Measurements from ENCODE around the gene SHQ1.

SHQ1 gene

DNA sequence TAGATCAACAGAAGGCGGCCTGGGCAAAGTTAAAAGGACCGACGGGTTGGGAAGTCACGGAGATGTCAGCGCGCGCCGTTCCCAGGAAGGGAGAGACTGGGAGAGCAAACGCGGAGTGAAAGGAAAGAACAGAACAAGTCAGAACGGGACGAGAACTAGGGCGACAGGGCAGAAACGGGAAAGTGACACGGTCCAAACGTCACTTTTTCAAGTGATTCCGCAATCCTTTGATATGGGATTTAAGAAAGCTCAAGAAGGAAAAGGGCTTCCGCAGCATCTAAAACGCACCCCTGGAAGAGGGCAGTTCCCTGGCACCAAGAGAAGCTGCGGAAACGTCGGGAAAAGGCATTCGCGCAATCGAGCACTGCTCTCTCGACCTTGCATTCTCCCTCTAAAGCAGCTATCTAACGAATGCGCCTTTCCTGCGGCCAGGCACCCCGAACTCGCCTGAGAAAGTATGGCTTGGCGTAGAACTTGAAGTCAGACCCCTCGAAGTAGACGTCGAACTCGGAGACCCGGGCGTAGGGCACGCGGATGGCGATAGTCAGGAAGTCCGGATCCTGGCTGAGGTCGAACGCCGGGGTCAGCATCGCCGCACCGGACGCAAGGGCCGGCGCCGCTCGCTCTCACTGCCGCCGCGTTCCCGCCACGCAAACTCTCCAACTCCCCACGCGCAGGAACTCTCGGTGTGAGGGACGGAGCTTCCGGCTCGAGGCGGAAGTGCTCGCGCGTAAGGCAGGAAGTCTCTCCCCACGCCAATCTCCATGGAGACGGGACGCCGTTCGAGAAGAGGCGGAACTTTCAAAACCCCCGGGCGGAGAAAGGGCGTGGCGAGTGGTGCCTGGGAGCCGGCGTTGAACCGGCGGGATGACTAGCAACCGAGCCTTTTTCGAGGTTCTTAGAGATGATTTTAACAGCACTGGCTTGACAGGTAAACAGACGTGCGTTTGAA lies at the start of gene SHQ1:
Gene SHQ1 (minus strand): TSS at position 695 of the 952 bp plus-strand sequence. CDS start 105 bp downstream, at position 590.
- DNase-seq = peak; percentile 54

DNA sequence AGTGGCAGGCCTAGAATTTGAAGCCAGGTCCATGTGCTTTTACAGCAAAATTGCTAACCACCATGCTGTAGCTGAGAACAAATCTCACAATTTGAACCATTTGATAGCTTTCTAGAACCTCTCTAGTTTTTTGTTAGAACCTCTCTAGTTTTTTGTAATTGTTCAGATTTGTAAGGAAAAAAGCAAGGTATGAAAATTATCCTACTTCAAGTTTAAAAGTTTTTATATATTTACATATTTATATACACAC lies 49.4 kb upstream of the SHQ1 start:
- DNase-seq = no peak

DNA sequence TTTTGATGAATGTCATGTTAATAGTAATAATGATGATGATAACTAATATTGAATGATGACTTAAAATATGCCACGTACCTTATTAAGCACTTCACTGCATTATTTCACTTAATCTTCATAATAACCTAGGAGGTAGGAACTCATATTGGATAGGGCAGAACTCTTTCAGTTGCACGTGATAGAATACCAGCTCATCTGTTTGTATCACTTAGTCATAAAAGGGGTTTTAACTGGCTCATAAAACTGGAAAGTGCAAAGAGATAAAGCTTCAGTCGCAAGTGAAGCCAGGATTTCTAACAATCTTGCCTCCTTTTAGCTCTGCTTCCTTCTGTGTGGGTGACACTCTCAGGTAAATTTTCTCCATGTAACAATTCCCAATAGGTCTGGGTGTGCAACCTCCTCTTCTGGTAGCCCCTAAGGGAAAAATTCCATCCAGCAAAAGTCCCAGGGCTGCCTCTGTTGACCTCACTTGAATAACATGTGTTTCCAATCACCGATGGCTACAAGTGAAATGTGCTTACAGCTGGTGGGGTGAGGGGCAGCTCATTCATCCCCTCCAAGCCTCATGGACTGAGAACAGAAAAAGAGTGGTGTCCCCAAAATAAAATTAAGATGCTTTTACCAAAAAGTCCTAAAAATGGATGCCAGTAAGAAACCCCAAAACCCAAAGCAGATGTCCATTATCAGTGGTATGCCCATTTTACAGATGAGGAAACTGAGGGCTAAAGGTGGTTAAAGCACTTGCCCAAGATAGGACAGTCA lies 48.9 kb upstream of the SHQ1 start:
- DNase-seq = no peak

DNA sequence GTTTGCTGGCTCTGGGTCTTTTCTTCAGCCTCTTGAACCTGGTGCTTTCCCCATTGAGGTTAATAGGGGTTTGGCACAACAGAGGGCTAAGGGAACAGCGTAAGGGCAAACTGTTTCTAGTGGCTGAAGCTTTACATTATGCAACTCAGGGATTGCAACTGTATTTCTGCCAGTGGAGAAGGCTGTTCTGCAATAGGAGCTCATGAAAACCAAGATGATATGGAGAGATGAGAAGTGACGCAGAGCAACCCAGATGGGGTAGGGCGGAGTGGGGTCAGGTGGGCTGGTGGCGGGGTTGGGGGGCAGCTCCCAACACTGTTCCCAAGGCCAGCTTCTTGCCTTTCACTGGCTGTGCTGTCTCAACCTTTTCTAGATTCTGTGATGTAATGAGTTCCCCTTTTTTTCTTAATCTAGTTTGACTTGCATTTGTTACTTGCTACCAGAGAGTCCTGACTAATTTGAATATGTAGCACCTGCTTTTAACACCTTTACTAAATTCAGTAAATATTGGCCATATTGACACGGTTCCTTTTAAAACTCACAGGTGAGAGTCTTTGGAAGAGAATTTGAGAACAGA lies 46.8 kb upstream of the SHQ1 start:
- no peak for DNase-seq

DNA sequence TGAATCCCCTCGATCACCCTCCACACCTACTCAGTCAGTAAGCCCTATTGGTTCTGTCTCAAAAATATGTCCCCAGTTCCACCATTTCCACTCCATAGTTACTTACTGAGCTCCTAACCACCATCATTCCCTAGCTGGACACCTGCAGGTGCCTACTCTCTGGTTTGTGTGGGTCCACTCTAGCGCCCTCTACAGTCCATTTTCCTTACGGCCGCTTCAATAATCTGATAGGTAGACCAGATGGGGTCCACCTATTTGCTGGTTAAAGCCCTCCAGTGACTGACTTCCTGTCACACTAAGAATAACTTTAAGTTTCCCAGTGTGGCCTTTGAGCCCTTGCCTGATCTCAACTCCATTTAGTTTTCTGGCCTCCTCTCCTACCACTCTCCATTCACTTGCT lies 44.6 kb upstream of the SHQ1 start:
- no peak for DNase-seq

DNA sequence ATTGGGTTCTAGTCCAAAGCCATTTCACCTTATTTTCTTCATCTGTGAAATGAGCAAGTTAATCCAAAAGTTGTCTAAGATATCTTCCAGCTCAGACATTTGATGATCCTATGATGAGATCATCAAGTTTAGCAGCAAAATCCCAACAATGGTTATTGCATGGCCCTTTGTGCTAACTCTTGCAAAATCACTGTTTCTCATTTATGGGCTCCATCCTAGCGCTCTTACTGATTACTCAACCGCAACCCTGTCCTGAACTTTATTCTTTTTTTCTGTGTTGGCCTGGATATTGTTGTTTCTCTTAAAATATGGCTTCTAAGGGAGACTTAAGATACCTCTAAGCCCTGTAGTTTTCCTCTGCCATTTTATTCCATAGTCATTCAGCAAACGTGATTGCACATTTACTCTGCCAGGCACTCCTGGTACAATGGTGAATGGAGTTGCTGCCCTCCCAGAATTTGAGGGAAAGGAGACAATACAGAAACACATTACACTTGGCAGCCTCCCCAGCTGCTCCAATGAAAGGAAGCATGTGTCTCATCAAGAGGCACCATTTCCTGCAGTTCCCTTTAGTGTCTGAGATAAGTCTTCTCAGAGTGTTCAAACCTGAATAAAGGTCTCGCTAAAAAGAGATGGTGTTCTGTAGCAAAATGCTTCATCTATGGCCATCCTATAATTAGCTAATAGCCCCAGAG lies 44.0 kb upstream of the SHQ1 start:
- DNase-seq = no peak

DNA sequence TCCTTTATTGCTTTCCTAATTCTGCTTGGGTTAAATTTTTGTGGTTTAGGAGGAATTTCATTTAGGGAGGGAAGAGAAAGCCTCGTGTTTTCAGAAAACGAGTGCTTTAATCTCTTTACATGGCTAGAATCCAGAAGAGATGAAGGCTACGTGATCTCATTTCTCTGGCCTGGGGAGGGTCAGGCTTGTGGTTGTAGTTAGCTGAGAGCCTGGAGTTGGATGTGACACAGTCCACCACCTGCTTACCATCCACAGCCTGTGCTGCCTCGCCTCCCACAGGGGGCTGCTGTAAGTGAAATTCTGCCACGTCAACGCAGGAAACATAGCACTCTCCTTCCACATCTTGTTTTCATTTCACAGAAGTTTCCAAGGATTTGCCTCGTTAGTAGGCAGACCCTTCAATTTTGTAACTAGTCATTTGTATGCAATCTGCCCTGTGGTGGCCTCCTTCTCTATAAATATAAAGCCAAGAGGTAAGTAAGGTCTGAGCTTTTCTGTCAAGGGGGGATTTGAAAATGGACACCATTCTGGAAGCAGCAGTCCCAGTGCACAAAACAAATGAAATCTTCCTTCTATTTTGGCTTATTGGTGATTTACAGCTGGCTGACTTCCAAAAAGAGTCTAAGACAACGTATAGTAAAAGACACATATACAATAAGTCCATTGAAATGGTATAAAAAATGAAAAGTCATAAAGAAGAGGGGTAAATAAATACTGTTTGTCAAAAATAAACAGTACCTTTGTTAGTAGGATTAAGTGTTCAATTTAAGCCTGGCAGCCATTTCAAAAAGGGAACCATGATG lies 43.0 kb upstream of the SHQ1 start:
- DNase-seq = no peak

DNA sequence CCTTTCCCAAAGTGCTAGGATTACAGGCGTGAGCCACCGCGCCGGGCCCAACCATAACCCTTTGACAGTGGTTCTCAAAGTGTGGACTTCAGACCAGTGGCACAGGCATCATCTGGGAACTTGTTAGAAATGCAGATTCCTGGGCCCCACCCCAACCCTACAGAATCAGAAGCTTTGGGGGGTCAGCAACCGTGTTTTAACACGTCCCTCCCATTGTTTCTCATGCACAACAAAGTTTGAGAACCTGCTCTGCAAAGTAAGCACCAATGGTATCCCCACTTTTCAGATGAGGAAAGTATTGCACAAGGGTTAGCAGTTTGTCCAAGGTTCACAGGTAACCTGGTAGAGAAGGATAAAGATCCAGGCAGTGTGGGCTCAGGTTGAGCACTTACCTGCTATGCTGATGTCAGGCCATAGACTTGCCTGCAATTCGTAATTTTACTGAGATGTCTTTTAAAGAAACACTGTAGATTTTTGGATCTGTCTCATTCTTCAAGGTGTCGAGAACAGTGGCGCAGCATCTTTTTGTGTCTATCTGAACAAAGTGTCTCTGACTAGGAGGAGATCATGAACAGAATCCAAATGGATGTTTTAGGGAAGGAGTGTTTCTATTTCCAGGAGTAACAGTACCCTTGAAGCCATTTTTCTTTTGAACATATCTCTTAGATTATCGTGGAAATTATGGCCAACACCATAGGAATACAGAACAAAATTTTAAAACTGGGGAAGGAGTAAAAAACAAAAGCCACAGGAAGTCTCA lies 42.1 kb upstream of the SHQ1 start:
- no peak for DNase-seq

DNA sequence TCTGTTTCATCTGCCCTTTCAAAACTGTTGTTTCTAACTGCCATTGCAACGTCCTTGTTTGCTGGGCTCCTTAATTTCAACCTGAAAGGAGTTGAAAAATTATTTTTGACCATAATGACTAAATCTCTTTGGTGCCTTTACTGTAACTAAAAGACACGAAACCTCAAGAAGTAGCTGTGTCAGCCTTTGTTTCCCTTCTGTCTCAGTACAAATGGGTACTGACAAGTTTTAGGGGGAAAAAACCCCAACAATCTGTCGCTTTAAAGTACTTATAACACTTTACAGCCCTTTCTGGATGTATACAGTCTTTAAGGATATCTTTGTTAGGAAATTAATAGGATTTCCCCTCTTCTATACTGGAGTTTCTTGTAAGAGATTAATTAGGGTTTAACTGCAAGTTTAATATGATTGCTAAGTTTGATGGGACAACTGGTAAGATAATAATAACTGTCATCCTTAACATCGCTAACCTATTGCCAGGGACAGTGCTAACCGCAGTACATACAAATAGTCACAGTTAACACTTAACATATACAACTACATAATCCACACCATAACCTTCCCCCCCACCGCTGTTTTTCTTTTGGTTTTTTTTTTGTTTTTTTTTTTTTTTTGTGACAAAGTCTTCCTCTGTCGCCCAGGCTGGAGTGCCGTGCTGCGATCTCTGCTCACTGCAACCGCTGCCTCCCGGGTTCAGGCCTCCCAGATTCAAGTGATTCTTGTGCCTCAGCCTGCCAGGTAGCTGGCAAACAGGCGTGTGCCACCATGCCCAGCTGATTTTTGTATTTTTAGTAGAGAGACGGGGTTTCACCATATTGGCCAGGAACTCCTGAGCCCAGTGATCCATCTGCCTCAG lies 41.3 kb upstream of the SHQ1 start:
- no peak for DNase-seq

DNA sequence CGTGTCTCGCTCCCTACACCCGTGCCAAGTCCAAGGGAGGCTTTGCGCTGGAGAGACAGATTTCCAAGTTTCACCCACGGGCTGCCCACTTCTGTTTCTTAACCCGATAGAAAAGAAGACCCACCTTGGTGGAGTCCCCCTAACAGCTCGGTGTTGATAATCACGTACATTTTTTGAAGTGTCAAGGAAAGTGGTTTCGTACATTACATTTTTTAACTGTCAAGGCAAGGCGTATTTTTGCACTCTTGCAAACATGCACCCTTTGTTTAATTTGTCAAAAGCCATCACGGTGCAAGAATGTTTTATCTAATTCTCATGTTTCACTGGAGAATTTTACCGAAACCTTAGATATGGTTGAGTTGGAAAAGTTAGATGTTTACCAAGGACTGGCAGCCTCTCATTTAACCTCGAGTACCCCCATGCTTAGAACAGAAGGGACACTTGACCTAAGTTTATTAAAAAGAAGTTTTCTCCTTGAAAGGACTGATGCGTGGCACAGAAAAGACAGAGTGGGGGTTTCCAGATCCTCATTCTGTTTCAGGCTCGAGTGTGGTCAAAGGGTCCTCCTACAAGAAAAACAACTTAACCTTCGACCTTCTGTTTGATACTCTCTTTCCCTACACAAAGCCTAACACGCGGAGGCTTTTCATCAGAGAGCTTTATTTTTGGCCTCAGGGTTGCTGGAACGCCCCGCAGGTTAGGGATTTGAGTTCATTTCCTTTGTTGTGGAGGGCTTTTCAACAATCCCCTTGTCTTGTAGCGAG lies 40.5 kb upstream of the SHQ1 start:
- no peak for DNase-seq

DNA sequence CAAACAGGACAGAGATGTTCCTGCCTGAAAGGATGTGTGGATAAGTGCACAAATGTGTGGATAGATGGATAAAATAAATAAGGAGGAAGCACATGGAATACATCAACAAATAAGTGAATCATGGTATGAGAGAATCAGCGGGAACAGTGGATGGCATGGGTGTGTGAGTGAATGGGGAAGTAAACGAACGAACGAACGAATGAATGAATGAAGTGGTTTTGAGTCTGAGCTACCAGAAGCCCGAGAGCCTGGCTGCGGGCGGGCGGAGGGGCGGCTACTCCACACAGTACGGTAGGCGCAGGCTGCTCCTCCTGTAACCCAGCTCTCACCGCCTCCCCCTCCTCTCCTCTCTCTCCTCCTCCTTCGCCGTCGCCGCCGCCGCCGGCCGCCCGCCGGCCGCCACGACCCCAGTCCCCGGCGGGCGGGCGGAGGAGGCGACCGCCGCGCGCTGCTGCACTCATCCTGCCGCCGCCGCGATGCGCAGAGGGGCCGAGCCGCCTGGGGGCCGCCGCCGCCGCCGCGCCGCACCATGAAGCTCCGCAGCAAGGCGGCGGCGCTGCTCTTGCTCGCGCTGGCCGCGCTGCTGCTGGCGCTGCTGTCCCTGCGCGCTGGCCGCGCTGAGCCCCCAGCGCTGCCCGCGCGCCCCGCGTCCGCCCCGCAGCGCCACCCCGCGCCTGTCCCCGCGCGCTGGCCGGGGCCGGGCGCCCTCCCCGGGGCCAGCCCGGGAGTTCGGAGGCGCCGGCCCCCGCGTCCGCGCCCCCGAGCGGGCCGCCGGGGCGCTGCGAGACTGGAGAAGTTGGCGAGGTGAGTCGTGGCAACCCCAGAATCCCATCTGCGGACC lies 39.7 kb upstream of the SHQ1 start, which contains the start of gene GXYLT2:
Gene GXYLT2 (plus strand): TSS at position 342 of the 841 bp plus-strand sequence. CDS start 188 bp downstream, at position 530.
- DNase-seq = peak; percentile 38

DNA sequence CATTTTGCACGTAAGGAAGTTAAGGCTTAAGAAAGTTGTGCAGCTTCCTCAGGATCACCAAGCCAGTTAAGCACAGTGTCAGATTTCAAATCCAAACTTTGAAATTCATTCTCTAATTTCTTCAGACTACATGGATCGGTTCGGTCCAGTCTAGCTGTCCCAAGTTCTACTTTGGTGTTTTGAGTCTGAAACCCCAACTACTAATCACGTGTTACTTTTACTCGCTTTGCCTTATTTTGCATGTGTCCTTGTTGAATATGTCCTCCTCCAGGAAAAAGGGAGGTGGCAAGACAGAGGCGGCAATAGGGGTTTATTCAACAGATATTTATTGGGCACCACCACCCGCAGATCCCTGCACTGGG lies 39.1 kb upstream of the SHQ1 start:
- DNase-seq = no peak

DNA sequence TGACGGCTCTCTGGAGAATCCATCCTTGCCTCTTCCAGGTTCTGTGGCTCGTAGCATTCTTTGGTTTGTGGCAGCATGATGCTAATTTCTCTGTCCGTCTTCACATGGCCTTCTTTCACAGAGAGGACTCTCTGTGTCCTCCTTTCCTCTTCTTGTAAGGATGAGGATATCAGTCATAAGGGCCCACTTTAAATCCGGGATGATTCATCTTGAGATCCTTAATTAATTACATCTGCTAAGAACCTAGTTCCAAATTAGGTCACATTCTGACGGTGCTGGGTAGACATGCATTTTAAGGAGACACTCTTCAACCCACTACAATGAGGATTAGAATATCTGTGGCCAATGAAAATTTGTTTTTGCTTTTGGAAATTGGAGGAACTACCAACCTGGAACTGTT lies 23.9 kb upstream of the SHQ1 start:
- DNase-seq = no peak

DNA sequence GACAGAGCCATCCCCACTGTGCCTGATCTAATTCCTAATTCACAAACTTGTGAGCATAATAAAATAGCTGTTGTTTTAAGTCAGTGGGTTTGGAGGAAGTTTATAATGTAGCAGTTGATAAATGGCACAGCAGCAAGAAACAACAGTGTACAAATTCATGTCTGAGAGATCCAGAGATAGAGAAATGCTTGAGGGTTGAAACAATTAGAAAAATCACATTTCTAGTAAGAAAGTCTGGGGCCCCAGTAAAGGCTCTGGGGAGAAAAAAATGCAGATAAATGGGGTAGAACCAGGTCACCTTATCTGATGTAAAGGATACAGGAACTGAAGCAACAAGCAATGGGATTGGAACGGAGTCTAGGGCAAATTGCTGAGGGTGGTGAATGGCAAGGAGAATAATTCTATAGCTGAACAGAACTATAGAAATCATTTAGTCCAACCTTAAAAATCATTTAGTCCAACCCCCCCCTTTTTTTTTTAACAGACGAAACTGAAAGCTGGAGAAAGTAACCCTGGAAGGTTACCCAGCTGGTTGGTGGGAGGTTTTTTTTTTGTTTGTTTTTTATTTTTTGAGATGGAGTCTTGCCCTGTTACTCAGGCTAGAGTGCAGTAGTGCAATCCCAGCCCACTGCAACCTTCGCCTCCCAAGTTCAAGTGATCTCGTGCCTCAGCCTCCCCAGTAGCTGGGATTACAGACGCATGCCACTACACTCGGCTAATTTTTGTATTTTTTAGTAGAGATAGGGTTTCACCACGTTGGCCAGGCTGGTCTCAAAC lies 14.3 kb upstream of the SHQ1 start:
- no peak for DNase-seq

DNA sequence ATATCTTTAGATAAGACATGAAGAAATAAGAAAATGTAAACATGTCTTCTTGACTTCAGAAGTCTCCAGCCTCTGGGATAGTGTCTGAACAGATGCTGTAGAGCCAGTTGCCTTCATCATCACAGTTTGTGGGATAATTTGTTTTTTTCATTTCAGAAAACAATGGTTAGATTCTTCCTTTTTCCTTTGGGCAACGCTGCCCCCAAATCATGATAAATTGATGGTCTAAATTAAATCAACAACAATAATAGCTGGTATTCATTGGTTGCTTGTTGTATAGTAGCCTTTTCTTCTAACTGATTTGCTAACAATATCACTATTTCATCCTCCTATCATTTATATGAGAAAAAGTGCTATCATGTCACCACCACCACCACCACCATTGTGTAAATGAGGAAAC lies 12.6 kb upstream of the SHQ1 start:
- no peak for DNase-seq

DNA sequence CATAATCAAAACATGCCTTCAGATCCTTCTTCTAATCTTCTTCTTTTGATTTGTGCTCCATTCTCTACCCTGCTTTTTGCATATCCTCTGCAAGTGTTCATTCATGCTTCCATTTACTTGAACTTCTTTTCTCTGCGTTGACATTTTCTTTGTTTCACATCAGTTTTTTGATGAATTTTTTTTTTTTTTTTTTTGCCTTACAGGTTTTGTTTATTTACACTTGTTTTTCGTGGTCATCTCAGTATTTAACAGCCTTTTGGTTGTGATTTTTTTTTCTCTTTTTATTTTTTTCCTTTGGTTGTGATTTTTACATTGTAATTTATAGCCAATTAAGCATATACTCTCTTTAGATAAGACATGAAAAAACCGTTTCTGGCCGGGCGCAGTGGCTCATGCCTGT lies 11.8 kb upstream of the SHQ1 start:
- DNase-seq = no peak

DNA sequence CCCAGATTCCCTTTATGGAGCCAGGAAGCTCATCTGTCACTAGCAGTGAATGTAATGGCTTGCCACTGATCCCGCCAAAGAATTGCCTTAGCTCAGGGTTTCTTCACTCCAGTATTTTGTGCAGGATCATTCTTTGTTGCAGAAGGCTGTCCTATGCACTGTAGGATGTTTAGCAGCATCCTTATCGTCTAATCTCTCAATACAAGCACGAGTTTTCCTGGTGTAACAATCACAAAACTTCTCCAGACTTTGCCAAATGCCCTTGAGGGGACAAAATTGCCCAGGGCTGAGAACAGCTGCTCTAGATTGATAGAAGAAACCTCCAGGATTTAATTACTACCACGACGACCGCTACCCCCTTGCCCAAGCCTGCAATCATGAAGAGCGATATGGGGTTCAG lies 6.8 kb upstream of the SHQ1 start:
- DNase-seq = no peak

DNA sequence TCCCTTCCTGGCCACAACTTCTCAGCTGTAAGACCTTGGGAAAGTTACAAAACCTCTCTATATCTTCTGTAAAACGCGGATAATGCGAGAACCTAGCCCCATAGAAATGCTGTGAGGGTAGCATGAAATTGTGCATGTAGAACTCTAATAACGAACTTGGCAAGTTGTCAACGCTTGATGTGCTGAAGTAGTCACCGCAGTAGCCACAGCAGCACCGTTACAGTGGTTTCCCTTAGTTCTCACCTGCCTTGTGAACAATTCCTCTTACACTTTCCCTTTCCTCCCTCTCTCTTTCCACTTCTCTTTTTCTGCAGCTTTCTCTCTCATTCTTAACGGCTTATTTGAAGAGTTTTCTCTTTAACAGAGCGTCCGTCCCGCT lies 447 bp upstream of the SHQ1 start:
- DNase-seq = no peak

Measured in DMS 273 treated with DMSO at 0.1 percent for 48 hours (cell line).